Measurements from ENCODE around the gene AEBP2. TPM values are rescaled to one million over a fixed set of nuclear protein-coding genes. Genes with fewer than 3 reads are reported as not detected.
"Not testable (repeated sequence)": the region's sequence is repeated elsewhere in the genome, so short reads cannot be mapped to it uniquely, and the experiment has no call there.

Gene AEBP2
- total RNA-seq, 1 donor from 2014 or later: 67.5 TPM

DNA sequence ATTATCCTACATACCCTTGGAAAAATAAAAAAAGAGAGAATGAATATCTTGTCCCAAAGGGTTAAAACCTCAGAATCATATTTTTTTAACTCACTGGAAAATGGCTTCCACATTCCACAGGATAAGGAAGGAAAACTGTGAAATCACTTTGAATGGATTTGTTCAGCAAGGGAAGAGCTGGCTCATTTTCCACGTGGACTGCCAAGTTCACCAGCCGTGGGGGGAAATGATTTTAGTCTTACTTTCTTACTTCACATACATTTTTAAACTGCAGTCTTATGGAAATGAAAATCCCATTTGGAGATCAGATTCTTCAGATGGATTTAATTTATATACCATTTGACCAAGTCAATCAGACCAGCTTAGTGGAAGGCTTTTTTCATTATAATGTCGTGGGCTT, 29.9 kb upstream of the AEBP2 start:
- H3K4me1 ChIP-seq: peaks cover 16% of the 10 kb centered on the region
- TF ChIP-seq POLR2AphosphoS5 (IDR thresholded peaks at IDR 0.05; ENCODE audit: insufficient read depth in 1 of 2, low read depth in 1 of 2) (no peak), POLR2A (IDR thresholded peaks at IDR 0.05) (no peak)
- TF ChIP-seq, protein P1, sequence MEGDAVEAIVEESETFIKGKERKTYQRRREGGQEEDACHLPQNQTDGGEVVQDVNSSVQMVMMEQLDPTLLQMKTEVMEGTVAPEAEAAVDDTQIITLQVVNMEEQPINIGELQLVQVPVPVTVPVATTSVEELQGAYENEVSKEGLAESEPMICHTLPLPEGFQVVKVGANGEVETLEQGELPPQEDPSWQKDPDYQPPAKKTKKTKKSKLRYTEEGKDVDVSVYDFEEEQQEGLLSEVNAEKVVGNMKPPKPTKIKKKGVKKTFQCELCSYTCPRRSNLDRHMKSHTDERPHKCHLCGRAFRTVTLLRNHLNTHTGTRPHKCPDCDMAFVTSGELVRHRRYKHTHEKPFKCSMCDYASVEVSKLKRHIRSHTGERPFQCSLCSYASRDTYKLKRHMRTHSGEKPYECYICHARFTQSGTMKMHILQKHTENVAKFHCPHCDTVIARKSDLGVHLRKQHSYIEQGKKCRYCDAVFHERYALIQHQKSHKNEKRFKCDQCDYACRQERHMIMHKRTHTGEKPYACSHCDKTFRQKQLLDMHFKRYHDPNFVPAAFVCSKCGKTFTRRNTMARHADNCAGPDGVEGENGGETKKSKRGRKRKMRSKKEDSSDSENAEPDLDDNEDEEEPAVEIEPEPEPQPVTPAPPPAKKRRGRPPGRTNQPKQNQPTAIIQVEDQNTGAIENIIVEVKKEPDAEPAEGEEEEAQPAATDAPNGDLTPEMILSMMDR (IDR thresholded peaks at IDR 0.05): no peak
- intact Hi-C loops (cut with DNase I): no loop called here
- H3K36me3 ChIP-seq: no peaks in the 10 kb centered on the region
- H3K4me3 ChIP-seq: no peak overlapping the region
- H3K27me3 ChIP-seq: no peaks in the 10 kb centered on the region
- H3K9me3 ChIP-seq: no peaks in the 10 kb centered on the region
- DNase-seq (ENCODE audit: extremely low spot score in 2 of 2): no peak
- no peak overlapping the region for H3K27ac ChIP-seq

DNA sequence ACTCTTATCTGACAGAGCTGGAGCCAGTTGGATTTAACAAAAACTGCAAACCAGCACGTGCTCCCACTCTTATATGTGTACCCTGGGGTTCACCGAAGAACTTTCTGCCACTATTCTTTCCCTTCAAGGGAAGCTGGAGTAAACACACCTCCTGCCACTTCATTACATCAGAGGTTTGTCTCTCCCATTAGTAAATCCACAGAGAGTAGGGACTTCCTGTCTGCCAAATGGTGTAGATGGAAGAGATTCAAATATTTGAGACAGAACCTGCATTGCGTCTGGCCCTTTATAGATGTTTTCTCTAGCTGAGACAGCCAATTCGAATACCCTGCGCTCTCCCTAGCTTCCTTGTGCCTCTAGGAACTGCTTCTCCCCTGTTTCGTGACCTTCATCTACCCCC, 29.1 kb upstream of the AEBP2 start:
- TF ChIP-seq POLR2A (IDR thresholded peaks at IDR 0.05) (no peak), POLR2AphosphoS5 (IDR thresholded peaks at IDR 0.05; ENCODE audit: insufficient read depth in 1 of 2, low read depth in 1 of 2) (peak in 1 of 2 donors; percentile 8)
- TF ChIP-seq, protein P1 (IDR thresholded peaks at IDR 0.05): no peak
- Histone ChIP-seq H3K9me3 (no peaks in the 10 kb centered on the region), H3K4me3 (no peak overlapping the region), H3K27me3 (no peaks in the 10 kb centered on the region), H3K4me1 (peaks cover 16% of the 10 kb centered on the region), H3K27ac (peak overlapping the region; percentile 19), H3K36me3 (no peaks in the 10 kb centered on the region)
- no peak for DNase-seq (ENCODE audit: extremely low spot score in 2 of 2)
- intact Hi-C loops (cut with DNase I): no loop called here

DNA sequence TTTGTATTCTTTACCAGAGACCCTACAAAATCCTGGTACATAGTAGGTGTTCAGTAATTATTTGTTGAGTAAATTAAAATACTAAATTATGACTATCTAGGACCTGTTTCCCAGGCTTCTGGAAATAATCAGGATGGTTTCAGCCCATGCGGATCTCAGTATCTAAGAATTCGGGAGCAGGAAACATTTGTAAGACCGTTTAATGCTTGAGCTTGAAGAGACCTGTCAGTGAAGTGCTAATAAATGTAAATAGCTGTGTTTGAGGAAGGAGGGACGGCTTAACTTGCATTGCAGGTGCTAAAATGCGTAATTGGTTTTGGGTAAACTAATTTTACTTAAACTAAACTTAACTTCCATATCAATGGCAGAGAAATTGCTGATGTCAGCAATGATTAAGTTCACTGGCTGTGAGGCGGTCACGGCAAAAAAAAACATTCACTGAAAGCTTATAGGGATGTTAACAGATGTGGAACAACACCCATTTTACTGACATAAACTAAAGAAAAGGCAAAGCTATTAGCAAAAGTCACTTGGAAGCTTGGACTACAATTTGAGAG, 28.6 kb upstream of the AEBP2 start:
- no peaks in the 10 kb centered on the region for H3K27me3 ChIP-seq
- intact Hi-C loops (cut with DNase I): no loop called here
- TF ChIP-seq POLR2AphosphoS5 (IDR thresholded peaks at IDR 0.05; ENCODE audit: insufficient read depth in 1 of 2, low read depth in 1 of 2) (no peak), POLR2A (IDR thresholded peaks at IDR 0.05) (no peak)
- TF ChIP-seq, protein P1 (IDR thresholded peaks at IDR 0.05): no peak
- peaks cover 16% of the 10 kb centered on the region for H3K4me1 ChIP-seq
- H3K4me3 ChIP-seq: no peak overlapping the region
- DNase-seq (ENCODE audit: extremely low spot score in 2 of 2): no peak
- H3K9me3 ChIP-seq: no peaks in the 10 kb centered on the region
- no peaks in the 10 kb centered on the region for H3K36me3 ChIP-seq
- H3K27ac ChIP-seq: peak overlapping the region; percentile 19

DNA sequence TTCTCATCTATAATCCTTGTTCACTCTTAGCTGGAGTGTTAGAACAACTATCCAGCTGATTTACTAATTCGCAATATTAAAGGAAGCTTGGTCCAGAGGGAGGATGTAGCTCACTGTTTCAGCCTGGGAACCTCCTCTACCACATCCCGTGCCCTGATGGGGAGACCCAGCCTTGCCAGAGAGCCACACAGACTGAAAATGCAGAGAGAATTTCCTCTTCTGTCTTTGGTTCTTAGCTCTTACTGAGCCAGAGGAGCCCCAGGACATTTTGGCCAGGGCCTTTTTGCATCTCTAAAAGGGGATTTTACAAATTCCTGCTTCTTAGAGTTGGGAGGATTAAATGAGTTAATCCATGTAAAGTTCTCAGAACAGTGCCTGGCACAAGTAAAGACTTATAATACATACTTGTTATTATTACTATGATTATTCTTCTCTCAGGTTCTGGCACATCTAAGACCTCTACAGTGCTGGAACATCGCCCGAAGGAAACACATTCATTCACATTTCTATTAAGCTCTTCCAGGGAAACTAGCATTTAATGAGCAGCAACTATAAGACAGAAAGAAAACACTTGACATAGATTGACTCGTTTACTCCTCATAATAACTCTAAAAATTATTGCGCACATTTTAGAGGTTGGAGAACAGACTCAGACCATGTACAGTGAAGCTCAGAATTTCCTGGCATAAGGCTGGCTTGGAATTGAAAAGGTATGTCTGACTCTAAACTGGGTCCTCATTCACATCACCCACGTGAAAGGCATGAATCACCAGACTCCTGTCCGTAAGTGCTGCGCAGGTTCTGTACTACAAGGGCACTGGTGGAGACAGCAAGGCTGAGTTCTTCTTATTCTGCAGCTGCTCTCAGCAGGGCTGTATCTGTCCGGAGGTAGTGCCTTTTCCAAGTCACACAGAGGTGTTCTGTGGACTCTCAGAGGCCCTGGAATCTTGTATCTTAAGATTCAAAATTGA, 27.8 kb upstream of the AEBP2 start:
- Histone ChIP-seq H3K9me3 (no peaks in the 10 kb centered on the region), H3K36me3 (no peaks in the 10 kb centered on the region), H3K4me3 (no peak overlapping the region), H3K27me3 (no peaks in the 10 kb centered on the region), H3K27ac (no peak overlapping the region), H3K4me1 (peaks cover 16% of the 10 kb centered on the region)
- TF ChIP-seq POLR2A (IDR thresholded peaks at IDR 0.05): no peak
- TF ChIP-seq, protein P1 (IDR thresholded peaks at IDR 0.05): no peak
- TF ChIP-seq POLR2AphosphoS5 (IDR thresholded peaks at IDR 0.05; ENCODE audit: insufficient read depth in 1 of 2, low read depth in 1 of 2): no peak
- intact Hi-C loops (cut with DNase I): no loop called here
- no peak for DNase-seq (ENCODE audit: extremely low spot score in 2 of 2)

DNA sequence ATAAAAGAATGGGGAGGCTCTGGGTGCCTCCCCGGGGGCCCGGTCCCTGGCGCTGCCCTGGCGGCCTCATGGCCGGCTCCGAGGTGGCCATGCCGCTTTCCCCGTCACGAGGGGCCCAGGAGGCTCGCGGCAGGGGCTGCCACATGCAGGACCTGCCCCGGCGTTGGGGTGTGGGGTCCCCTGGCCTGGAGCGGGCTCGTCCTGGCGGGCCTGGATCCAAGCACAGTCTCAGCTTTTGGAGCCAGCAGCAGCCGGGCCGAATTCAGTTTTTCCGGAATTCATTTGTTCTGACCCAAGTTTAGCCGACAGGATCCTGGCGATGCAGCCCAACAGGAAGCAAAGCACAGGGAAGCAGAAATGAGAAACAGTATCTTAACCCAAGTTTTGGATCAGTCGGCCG, 26.4 kb upstream of the AEBP2 start:
- peak overlapping the region; percentile 29 for H3K27ac ChIP-seq
- peaks cover 16% of the 10 kb centered on the region for H3K4me1 ChIP-seq
- H3K27me3 ChIP-seq: no peaks in the 10 kb centered on the region
- no peak overlapping the region for H3K4me3 ChIP-seq
- intact Hi-C loops (cut with DNase I): no loop called here
- DNase-seq (ENCODE audit: extremely low spot score in 2 of 2): no peak
- TF ChIP-seq POLR2AphosphoS5 (IDR thresholded peaks at IDR 0.05; ENCODE audit: insufficient read depth in 1 of 2, low read depth in 1 of 2): no peak
- no peak for TF ChIP-seq POLR2A (IDR thresholded peaks at IDR 0.05)
- TF ChIP-seq, protein P1 (IDR thresholded peaks at IDR 0.05): no peak
- H3K36me3 ChIP-seq: no peaks in the 10 kb centered on the region
- H3K9me3 ChIP-seq: no peaks in the 10 kb centered on the region

DNA sequence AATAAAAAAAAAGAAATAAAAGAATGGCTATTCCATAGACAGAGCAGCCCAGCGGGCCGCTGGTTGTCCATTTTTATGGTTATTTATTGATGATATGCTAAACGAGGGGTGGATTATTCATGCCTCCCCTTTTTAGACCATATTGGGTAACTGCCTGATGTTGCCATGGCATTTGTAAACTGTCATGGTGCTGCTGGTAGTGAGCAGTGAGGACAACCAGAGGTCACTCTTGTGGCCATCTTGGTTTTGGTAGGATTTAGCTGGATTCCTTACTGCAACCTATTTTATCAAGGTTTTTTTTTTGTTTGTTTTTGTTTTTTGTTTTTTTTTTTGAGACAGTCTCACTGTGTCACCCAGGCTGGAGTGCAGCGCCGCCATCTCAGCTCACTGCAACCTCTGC, 25.7 kb upstream of the AEBP2 start:
- H3K36me3 ChIP-seq; DNase-seq (ENCODE audit: extremely low spot score in 2 of 2); H3K9me3 ChIP-seq; H3K4me3 ChIP-seq; intact Hi-C loops (cut with DNase I); H3K27ac ChIP-seq; H3K27me3 ChIP-seq: not testable (repeated sequence)
- H3K4me1 ChIP-seq: peaks cover 16% of the 10 kb centered on the region
